Suprapubic skin (tissue), 4 donors: ENCODE measurements around the gene RGMB.
"Not testable (repeated sequence)": the region's sequence is repeated elsewhere in the genome, so short reads cannot be mapped to it uniquely, and the experiment has no call there.

Source experiments
- EP300 ChIP-seq: sonication (generic); formaldehyde crosslinking; IDR thresholded peaks from one replicate; pipeline ENCODE4 v1.6.1; 2017; ENCODE audit warnings: antibody characterized with exemption
- POLR2A ChIP-seq, 2 donors: fragments of 450-650 bp; IDR thresholded peaks; one replicate each; pipeline ENCODE4 v1.6.1; 2017; ENCODE audit warnings: antibody characterized with exemption in 2 of 2, mild to moderate bottlenecking in 2 of 2, moderate library complexity in 2 of 2
- POLR2AphosphoS5 ChIP-seq, 3 donors: sonication (generic); formaldehyde crosslinking; IDR thresholded peaks; one replicate each; pipeline ENCODE4 v1.6.1; 2017; ENCODE audit warnings: antibody characterized with exemption in 3 of 3
- TF ChIP-seq, protein P1 (sequence below), 2 donors: fragments of 200-600 bp in 1 of 2; fragments of 450-650 bp in 1 of 2; sonication (generic) in 1 of 2; IDR thresholded peaks; one replicate each; pipeline ENCODE4 v1.5.1; 2016 to 2019; ENCODE audit warnings: antibody characterized with exemption in 2 of 2, mild to moderate bottlenecking in 1 of 2, moderate library complexity in 1 of 2

DNA sequence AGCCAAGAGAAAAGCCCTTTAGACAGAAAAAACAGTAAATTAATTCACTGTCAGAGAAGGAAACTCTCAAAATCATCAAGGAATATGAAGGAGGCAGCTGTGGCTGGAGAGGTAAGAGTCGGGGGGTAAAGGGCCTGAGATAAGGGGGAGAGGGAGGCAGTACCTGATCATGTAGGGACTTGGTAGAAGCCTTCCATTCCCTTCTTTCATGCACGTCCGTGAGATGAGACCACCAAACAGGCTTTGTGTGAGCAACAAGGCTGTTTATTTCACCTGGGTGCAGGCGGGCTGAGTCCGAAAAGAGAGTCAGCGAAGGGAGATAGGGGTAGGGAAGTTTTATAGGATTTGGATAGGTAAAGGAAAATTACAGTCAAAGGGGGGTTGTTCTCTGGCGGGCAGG lies 21.1 kb upstream of the RGMB start:
- TF ChIP-seq, protein P1, sequence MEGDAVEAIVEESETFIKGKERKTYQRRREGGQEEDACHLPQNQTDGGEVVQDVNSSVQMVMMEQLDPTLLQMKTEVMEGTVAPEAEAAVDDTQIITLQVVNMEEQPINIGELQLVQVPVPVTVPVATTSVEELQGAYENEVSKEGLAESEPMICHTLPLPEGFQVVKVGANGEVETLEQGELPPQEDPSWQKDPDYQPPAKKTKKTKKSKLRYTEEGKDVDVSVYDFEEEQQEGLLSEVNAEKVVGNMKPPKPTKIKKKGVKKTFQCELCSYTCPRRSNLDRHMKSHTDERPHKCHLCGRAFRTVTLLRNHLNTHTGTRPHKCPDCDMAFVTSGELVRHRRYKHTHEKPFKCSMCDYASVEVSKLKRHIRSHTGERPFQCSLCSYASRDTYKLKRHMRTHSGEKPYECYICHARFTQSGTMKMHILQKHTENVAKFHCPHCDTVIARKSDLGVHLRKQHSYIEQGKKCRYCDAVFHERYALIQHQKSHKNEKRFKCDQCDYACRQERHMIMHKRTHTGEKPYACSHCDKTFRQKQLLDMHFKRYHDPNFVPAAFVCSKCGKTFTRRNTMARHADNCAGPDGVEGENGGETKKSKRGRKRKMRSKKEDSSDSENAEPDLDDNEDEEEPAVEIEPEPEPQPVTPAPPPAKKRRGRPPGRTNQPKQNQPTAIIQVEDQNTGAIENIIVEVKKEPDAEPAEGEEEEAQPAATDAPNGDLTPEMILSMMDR (IDR thresholded peaks at IDR 0.05) = not testable (repeated sequence)
- TF ChIP-seq EP300; POLR2AphosphoS5 (IDR thresholded peaks at IDR 0.05); POLR2A (IDR thresholded peaks at IDR 0.05): not testable (repeated sequence)
